GM12878 (cell line): ENCODE results near the gene ADGRL3. TPM values are rescaled to one million over a fixed set of nuclear protein-coding genes. Genes with fewer than 3 reads are reported as not detected.

Source experiments
- ATAC-seq: fragments of 200-7000 bp; cut with Tn5 transposase; 3 replicates; pipeline ENCODE4 v1.9.1; 2020; ENCODE audit warnings: mild to moderate bottlenecking, moderate library complexity
- BruUV-seq: library from RNA; stranded (reverse); fragments of 400-500 nt; replicated peaks from 2 replicates; lab custom pipeline; 2021; lab: Mats Ljungman, UMichigan
- CTCF ChIA-PET: fragments of 300-600 bp; sonication (Branson Sonifier 250); formaldehyde crosslinking; extraction: SDS; loops from one replicate; lab custom pipeline; 2021; ENCODE audit warnings: inconsistent platforms; lab: Yijun Ruan, JAX
- POLR2A ChIA-PET: fragments of 350-600 bp; formaldehyde crosslinking; extraction: SDS; loops from one replicate; lab custom pipeline; 2021; ENCODE audit warnings: inconsistent platforms; lab: Charles Lee
- RAD21 ChIA-PET: fragments of 300-600 bp; sonication (Branson Sonifier 250); formaldehyde crosslinking; loops from one replicate; lab custom pipeline; 2023; ENCODE audit warnings: antibody characterized with exemption; ENCODE audit not compliant: unreplicated experiment; lab: Charles Lee
- SMC1A ChIA-PET: fragments of 300-600 bp; sonication (Branson Sonifier 250); formaldehyde crosslinking; loops from one replicate; lab custom pipeline; 2023; ENCODE audit not compliant: unreplicated experiment, uncharacterized antibody; lab: Charles Lee
- DNase-seq: peaks from one replicate; pipeline ENCODE4 v3.0.0-alpha.2; 2011; ENCODE audit warnings: low read depth, low spot score
- FAIRE-seq: peaks from 3 replicates; lab custom pipeline; 2011; peaks lifted over from hg19 to GRCh38; lab: Jason Lieb, UNC
- H2AFZ ChIP-seq: 2 replicates; pipeline ENCODE4 v1.6.0; 2011; ENCODE audit warnings: low read depth, low read length, control low read depth; ENCODE audit not compliant: control insufficient read depth
- H3K27ac ChIP-seq: 2 replicates; pipeline ENCODE4 v1.5.1; 2011; ENCODE audit warnings: control low read depth; ENCODE audit not compliant: control insufficient read depth, insufficient read depth
- H3K27me3 ChIP-seq, 2 experiments: replicated peaks in 1 of 2; 2 replicates each; pipeline versions ENCODE4 v1.6.0 to v1.6.1; 2011; ENCODE audit warnings: low read length in 1 of 2; ENCODE audit not compliant: control insufficient read depth in 2 of 2, insufficient read depth in 2 of 2
- H3K36me3 ChIP-seq, 2 experiments: 2 replicates each; pipeline ENCODE4 v1.5.1; 2011; ENCODE audit warnings: low read length in 1 of 2; ENCODE audit not compliant: control insufficient read depth in 2 of 2, insufficient read depth in 2 of 2
- H3K4me1 ChIP-seq: 2 replicates; pipeline ENCODE4 v1.6.1; 2011; ENCODE audit warnings: mild to moderate bottlenecking, low read length, moderate library complexity, mixed read lengths; ENCODE audit not compliant: control insufficient read depth, insufficient read depth
- H3K4me2 ChIP-seq: 2 replicates; pipeline ENCODE4 v1.6.0; 2011; ENCODE audit warnings: control low read depth; ENCODE audit not compliant: control insufficient read depth, insufficient read depth
- H3K4me3 ChIP-seq: fragments of 200-600 bp; sonication (generic); 2 replicates; pipeline ENCODE4 v1.5.1; 2016
- H3K79me2 ChIP-seq: 2 replicates; pipeline ENCODE4 v1.6.0; 2011; ENCODE audit warnings: low read length; ENCODE audit not compliant: control insufficient read depth, insufficient read depth
- H3K9ac ChIP-seq: 2 replicates; pipeline ENCODE4 v1.8.0; 2011; ENCODE audit warnings: low read length, control low read depth, mixed read lengths; ENCODE audit not compliant: control insufficient read depth, insufficient read depth
- H3K9me3 ChIP-seq: replicated peaks from 3 replicates; pipeline ENCODE4 v1.5.1; 2011; ENCODE audit warnings: mild to moderate bottlenecking, low read length; ENCODE audit not compliant: control insufficient read depth, insufficient read depth
- H4K20me1 ChIP-seq: 2 replicates; pipeline ENCODE4 v1.6.0; 2011; ENCODE audit not compliant: control insufficient read depth, insufficient read depth
- CBX3 ChIP-seq: fragments of 200-600 bp; sonication (generic); IDR thresholded peaks from 2 replicates; pipeline ENCODE4 v1.6.1; 2016; ENCODE audit warnings: low read depth, borderline replicate concordance
- EZH2 ChIP-seq: IDR thresholded peaks from 2 replicates; pipeline ENCODE4 v1.6.1; 2012; ENCODE audit warnings: low read depth, mild to moderate bottlenecking, control low read depth, inconsistent platforms, low read length, borderline replicate concordance; ENCODE audit not compliant: control insufficient read depth
- POLR2AphosphoS5 ChIP-seq: IDR thresholded peaks from 2 replicates; pipeline ENCODE4 v1.6.1; 2011; ENCODE audit warnings: mild to moderate bottlenecking, low read length, inconsistent platforms
- SMAD5 ChIP-seq: IDR thresholded peaks from 2 replicates; pipeline ENCODE4 v1.6.1; 2016; ENCODE audit warnings: antibody characterized with exemption, low read depth
- SMC3 ChIP-seq: IDR thresholded peaks from 2 replicates; pipeline ENCODE4 v1.6.1; 2011; ENCODE audit warnings: low read length, improper control_type of control experiment, borderline replicate concordance
- WGBS: methylation state at CpG from one replicate; pipeline ENCODE4 v1.1.6; 2016; ENCODE audit warnings: low lambda C conversion rate; ENCODE audit not compliant: insufficient replicate concordance, insufficient coverage; ENCODE audit errors: missing lambda C conversion rate; 5-methylcytosine and 5-hydroxymethylcytosine counted together
- in situ Hi-C: fragments of 300-500 bp; cut with MboI; formaldehyde crosslinking; loops from 9 replicates; pipeline ENCODE4 v1.14.3; 2018; ENCODE audit warnings: mixed read lengths
- intact Hi-C: fragments of 100-400 bp; cut with micrococcal nuclease; formaldehyde crosslinking; loops from one replicate; pipeline ENCODE4 v1.14.2; 2022; ENCODE audit not compliant: unreplicated experiment
- polyA plus RNA-seq, 11 experiments: library from polyadenylated mRNA; depleted of rRNA in 4 of 11; unstranded in 6 of 11; stranded (reverse) in 5 of 11; fragments of >200 nt; fragmentation: Nextera tagmentation in 4 of 11; fragmentation: Illumina TruSeq in 1 of 11; extraction: Ambion mirVana in 4 of 11; extraction: Trizol in 1 of 11; gene quantifications; 1 replicate in 1 of 11; 2 replicates in 10 of 11; pipeline versions ENCODE4 v1.2.1 to v1.2.3, GENCODE V29; 2011 to 2016; ENCODE audit warnings: inconsistent platforms in 2 of 11, missing spikeins in 2 of 11, low read depth in 1 of 11
- total RNA-seq, 4 experiments: library from RNA; depleted of rRNA in 3 of 4; stranded (reverse); fragments of >200 nt in 3 of 4; fragmentation: Illumina TruSeq in 1 of 4; extraction: Trizol in 1 of 4; gene quantifications; 2 replicates each; pipeline versions ENCODE4 v1.2.1 to v1.2.3, GENCODE V29; 2013 to 2021
- TF ChIP-seq, protein P1 (sequence below): fragments of 450-650 bp; IDR thresholded peaks from 2 replicates; pipeline ENCODE4 v1.6.1; 2017; ENCODE audit warnings: low read depth, mild to moderate bottlenecking, moderate library complexity

ADGRL3 gene
- total and polyA plus RNA-seq, 10 of the 15 experiments (the other 5 are each of a cell fraction or from before 2014, with no cell fraction given), result 1.1 TPM; not detected in 9

DNA sequence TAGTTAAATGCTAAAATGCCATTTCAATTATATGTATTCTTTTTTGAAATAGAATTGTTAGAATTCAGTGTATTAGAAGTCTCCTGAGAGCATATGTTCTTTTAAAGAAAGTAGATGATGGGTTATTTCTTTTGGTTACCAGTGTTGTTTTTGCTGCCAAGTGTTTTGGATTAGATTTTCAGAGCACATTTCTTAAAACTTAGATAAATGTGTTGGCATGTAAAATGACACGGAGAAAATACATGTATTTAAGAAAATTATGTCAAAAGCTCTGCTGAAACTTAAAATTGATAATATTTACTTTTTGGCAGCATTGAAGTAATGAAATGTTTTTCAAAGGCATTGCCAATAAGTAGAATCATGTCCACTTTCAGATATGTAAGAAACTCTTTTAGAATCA lies 379.7 kb downstream of the ADGRL3 start:
- Histone ChIP-seq H3K4me1 (no peaks in the 10 kb centered on the region), H3K9ac (no peak overlapping the region), H3K27me3 (no peaks in the 10 kb centered on the region), H2AFZ (no peak overlapping the region), H3K4me3 (no peak overlapping the region), H3K4me2 (no peak overlapping the region), H3K36me3 (no peaks in the 10 kb centered on the region), H3K79me2 (no peaks in the 10 kb centered on the region), H4K20me1 (no peaks in the 10 kb centered on the region), H3K9me3 (no peaks in the 10 kb centered on the region), H3K27ac (no peak overlapping the region)
- WGBS, result 5% methylated on average over 1 of the region's 1 CpG
- FAIRE-seq (no peak), ATAC-seq (no peak), DNase-seq (no peak)
- TF ChIP-seq EZH2, result no peak
- TF ChIP-seq SMC3, result no peak
- TF ChIP-seq, protein P1, sequence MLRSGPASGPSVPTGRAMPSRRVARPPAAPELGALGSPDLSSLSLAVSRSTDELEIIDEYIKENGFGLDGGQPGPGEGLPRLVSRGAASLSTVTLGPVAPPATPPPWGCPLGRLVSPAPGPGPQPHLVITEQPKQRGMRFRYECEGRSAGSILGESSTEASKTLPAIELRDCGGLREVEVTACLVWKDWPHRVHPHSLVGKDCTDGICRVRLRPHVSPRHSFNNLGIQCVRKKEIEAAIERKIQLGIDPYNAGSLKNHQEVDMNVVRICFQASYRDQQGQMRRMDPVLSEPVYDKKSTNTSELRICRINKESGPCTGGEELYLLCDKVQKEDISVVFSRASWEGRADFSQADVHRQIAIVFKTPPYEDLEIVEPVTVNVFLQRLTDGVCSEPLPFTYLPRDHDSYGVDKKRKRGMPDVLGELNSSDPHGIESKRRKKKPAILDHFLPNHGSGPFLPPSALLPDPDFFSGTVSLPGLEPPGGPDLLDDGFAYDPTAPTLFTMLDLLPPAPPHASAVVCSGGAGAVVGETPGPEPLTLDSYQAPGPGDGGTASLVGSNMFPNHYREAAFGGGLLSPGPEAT, result no peak
- no peak for TF ChIP-seq SMAD5
- no peak for TF ChIP-seq CBX3
- TF ChIP-seq POLR2AphosphoS5, result no peak
- BruUV-seq, result no TSS peak
- in situ Hi-C loops (no loop called here), intact Hi-C loops (no loop called here)
- RAD21 ChIA-PET, result no interaction called here
- CTCF ChIA-PET, result no interaction called here
- POLR2A ChIA-PET, result no interaction called here
- SMC1A ChIA-PET, result no interaction called here
